Left ventricle myocardium inferior (tissue), 1 donor: ENCODE data around the gene CEP85L. TPM values are rescaled to one million over a fixed set of nuclear protein-coding genes. Genes with fewer than 3 reads are reported as not detected.

Source experiments
- DNase-seq: peaks from one replicate; pipeline ENCODE4 v3.0.0-alpha.2; 2020
- H3K27ac ChIP-seq: fragments of 200-600 bp; replicated peaks from 2 replicates; pipeline ENCODE4 v1.8.0; 2021
- H3K27me3 ChIP-seq: fragments of 200-600 bp; 2 replicates; pipeline ENCODE4 v1.8.0; 2021; ENCODE audit warnings: low read depth
- H3K36me3 ChIP-seq: fragments of 200-600 bp; 2 replicates; pipeline ENCODE4 v1.8.0; 2021
- H3K4me1 ChIP-seq: fragments of 200-600 bp; 2 replicates; pipeline ENCODE4 v1.8.0; 2021
- H3K4me3 ChIP-seq: fragments of 200-600 bp; 2 replicates; pipeline ENCODE4 v1.8.0; 2021; ENCODE audit warnings: mild to moderate bottlenecking, moderate library complexity
- H3K9me3 ChIP-seq: fragments of 200-600 bp; replicated peaks from 2 replicates; pipeline ENCODE4 v1.8.0; 2021
- CTCF ChIP-seq: fragments of 200-600 bp; IDR thresholded peaks from 2 replicates; pipeline ENCODE4 v1.8.0; 2021; ENCODE audit warnings: antibody characterized with exemption, mild to moderate bottlenecking, borderline replicate concordance
- intact Hi-C: fragments of 100-400 bp; cut with micrococcal nuclease; formaldehyde crosslinking; loops from one replicate; pipeline ENCODE4 v1.11.0; 2022
- total RNA-seq: library from RNA; stranded (reverse); fragmentation: NEBNext Ultra II Directional; extraction: Animal tissue kit (Norgen Biotek cat#: 25700); gene quantifications from one replicate; pipeline ENCODE4 v1.2.1, GENCODE V29; 2021
- donor health status: DM: no; HTN: yes; CAD: no; lungs with severe emphysema.

CEP85L gene
- total RNA-seq, 1 donor from 2014 or later, result 11.5 TPM

- Histone ChIP-seq H3K27ac (no peak overlapping the region), H3K4me3 (no peak overlapping the region), H3K9me3 (peaks cover under 1% of the 10 kb centered on the region), H3K4me1 (peaks cover 33% of the 10 kb centered on the region), H3K36me3 (no peaks in the 10 kb centered on the region), H3K27me3 (no peaks in the 10 kb centered on the region)
- intact Hi-C loops, result no loop called here
- no peak for DNase-seq
- no peak for TF ChIP-seq CTCF
Measured at GRCh38 chr6:118606268-118606667, 45.1 kb downstream of the CEP85L start.

DNA sequence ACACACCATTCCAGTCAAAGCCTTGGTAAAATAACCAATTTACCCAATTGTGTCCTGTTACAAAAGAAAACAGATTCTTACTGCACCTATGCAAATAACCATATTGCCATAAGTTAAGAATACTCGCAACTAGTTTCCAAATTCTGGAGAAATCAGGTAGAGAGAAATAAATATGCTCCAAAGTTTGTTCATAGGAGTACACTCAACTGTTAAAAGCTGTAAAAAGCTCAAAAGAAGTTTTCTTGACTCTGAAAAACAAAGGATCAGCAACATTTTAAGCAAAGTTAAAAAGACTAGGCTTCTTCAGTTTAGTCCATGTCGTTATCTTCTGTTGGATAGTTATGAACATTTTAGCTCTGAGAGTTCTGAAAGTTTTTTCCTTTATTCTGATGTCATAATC is 48.0 kb downstream of the CEP85L start:
- Histone ChIP-seq H3K9me3 (no peaks in the 10 kb centered on the region), H3K4me3 (no peak overlapping the region), H3K36me3 (no peaks in the 10 kb centered on the region), H3K4me1 (peaks cover 34% of the 10 kb centered on the region), H3K27ac (no peak overlapping the region), H3K27me3 (no peaks in the 10 kb centered on the region)
- no peak for DNase-seq
- intact Hi-C loops, result no loop called here
- no peak for TF ChIP-seq CTCF

GRCh38 chr6:118602300-118602699 is 49.1 kb downstream of the CEP85L start:
- DNase-seq, result no peak
- Histone ChIP-seq H3K27ac (no peak overlapping the region), H3K4me1 (peaks cover 42% of the 10 kb centered on the region), H3K4me3 (no peak overlapping the region), H3K9me3 (no peaks in the 10 kb centered on the region), H3K36me3 (no peaks in the 10 kb centered on the region), H3K27me3 (no peaks in the 10 kb centered on the region)
- no peak for TF ChIP-seq CTCF
- intact Hi-C loops, result no loop called here

DNA sequence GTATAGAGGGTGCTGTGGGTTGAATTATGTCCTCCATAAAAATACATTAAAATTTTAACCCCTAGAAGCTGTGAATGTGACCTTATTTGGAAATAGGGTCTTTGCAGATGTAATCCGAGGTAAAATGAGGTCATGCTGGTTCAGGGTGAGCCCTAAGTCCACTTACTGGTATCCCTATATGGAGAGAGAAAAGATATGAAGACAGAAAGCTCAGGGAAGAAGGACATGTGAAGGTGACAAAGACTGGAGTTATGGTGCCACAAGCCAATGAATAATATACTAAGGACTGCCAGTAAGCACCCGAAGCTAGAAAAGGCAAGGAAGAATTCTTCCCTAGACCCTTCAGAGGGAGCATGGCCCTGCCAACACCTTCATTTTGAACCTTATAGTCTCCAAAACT is 53.1 kb downstream of the CEP85L start:
- Histone ChIP-seq H3K4me1 (peaks cover 29% of the 10 kb centered on the region), H3K27me3 (no peaks in the 10 kb centered on the region), H3K4me3 (no peak overlapping the region), H3K27ac (peak overlapping the region; percentile 17), H3K36me3 (no peaks in the 10 kb centered on the region), H3K9me3 (no peaks in the 10 kb centered on the region)
- no peak for TF ChIP-seq CTCF
- DNase-seq, result no peak
- intact Hi-C loops, result no loop called here

DNA sequence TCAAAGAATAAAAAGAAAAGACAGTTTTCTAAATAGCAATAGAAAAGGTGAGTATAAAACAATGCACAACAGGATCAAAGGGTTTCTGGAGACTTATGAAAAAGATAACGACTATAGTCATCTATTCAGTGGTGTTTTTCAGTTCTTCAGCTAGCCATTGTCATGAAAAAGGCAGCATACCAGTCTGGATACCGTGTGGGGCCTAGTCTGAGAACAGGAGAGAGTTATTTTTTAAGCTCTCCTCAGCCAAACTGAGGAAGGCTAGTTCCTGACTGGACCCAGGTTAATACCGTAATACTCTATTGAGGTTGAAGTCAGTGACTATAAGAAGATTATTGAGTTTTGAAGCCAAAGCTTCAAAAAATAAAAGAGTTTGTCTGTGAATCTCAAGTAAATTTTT is 53.8 kb downstream of the CEP85L start:
- no peak overlapping the region for H3K4me3 ChIP-seq
- DNase-seq, result no peak
- no peaks in the 10 kb centered on the region for H3K27me3 ChIP-seq
- H3K36me3 ChIP-seq, result no peaks in the 10 kb centered on the region
- TF ChIP-seq CTCF, result no peak
- intact Hi-C loops, result no loop called here
- H3K4me1 ChIP-seq, result peaks cover 29% of the 10 kb centered on the region
- H3K9me3 ChIP-seq, result no peaks in the 10 kb centered on the region
- H3K27ac ChIP-seq, result no peak overlapping the region
